Fibroblast of mammary gland (primary cell): Measurements from ENCODE around the gene TM9SF4.

Source experiments
- DNase-seq: peaks from one replicate; pipeline ENCODE4 v3.0.0-alpha.2; 2010; ENCODE audit warnings: low read depth
- H3K4me3 ChIP-seq: 2 replicates; pipeline ENCODE4 v1.5.1; 2011; ENCODE audit warnings: low read depth, mild to moderate bottlenecking, low read length, moderate library complexity; ENCODE audit not compliant: control insufficient read depth
- CTCF ChIP-seq: conservative IDR thresholded peaks from 2 replicates; pipeline ENCODE4 v1.5.1; 2011; ENCODE audit warnings: low read depth, low read length, inconsistent platforms; ENCODE audit not compliant: control insufficient read depth, insufficient read depth

The TM9SF4 gene

GRCh38 chr20:32152421-32153155, 43.1 kb downstream of the TM9SF4 start:
- no peak for DNase-seq
- no peak for TF ChIP-seq CTCF
- H3K4me3 ChIP-seq, result no peak overlapping the region

- no peak for TF ChIP-seq CTCF
- DNase-seq, result no peak
- H3K4me3 ChIP-seq, result no peak overlapping the region
Measured at GRCh38 chr20:32153156-32153665, 43.7 kb downstream of the TM9SF4 start.

- DNase-seq, result no peak
- TF ChIP-seq CTCF, result no peak
- H3K4me3 ChIP-seq, result no peak overlapping the region
Measured at GRCh38 chr20:32153771-32154170, 44.3 kb downstream of the TM9SF4 start.

- DNase-seq, result peak; percentile 90
- no peak overlapping the region for H3K4me3 ChIP-seq
Measured at GRCh38 chr20:32155017-32155981, 45.8 kb downstream of the TM9SF4 start.

GRCh38 chr20:32157611-32158010, 48.1 kb downstream of the TM9SF4 start:
- TF ChIP-seq CTCF, result no peak
- no peak for DNase-seq
- H3K4me3 ChIP-seq, result no peak overlapping the region

More at GRCh38 chr20:32155017-32155981, 45.8 kb downstream of the TM9SF4 start:
- TF ChIP-seq CTCF, result no peak

GRCh38 chr20:32158351-32158750, 48.8 kb downstream of the TM9SF4 start:
- H3K4me3 ChIP-seq, result no peak overlapping the region
- no peak for TF ChIP-seq CTCF
- no peak for DNase-seq
